ENCODE data around the gene ATP10B. TPM values are rescaled to one million over a fixed set of nuclear protein-coding genes. Genes with fewer than 3 reads are reported as not detected.

ATP10B gene
- total RNA-seq, 1 donor from 2014 or later: 16.1 TPM

DNA sequence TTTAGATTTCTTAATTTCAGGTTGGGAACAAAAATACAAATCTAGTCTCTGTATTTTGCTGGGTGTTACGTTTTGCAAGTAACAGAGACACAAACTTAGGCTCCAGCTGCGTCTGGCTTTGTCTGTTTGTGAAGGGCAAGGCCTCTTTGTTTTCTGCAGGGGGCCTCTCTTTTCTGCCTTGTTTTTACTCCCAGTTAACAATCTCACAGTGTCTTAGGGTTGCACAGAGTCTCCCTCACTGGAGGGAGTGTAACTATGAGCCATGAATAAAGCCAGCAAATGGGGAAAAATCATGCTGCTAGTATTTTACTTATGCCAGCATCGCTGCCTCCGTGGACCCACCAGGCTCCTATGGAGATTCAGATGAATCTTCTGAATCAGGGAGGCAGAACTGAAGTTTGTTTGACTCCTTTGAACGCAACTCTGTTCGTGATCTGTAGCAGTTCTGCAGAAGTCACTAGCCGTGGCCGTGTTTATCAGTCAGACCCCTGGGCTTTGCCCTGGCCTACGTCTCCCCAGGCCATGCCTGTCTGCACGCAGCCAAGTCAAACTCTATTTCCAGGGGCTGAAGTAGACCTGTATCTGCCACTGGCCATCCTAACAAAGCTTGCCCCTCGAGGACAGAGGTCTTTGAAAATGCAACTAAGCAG, 77.2 kb downstream of the ATP10B start:
- no peak for DNase-seq (ENCODE audit: low spot score)
- intact Hi-C loops (cut with DNase I): no loop called here
- no peak for ATAC-seq

DNA sequence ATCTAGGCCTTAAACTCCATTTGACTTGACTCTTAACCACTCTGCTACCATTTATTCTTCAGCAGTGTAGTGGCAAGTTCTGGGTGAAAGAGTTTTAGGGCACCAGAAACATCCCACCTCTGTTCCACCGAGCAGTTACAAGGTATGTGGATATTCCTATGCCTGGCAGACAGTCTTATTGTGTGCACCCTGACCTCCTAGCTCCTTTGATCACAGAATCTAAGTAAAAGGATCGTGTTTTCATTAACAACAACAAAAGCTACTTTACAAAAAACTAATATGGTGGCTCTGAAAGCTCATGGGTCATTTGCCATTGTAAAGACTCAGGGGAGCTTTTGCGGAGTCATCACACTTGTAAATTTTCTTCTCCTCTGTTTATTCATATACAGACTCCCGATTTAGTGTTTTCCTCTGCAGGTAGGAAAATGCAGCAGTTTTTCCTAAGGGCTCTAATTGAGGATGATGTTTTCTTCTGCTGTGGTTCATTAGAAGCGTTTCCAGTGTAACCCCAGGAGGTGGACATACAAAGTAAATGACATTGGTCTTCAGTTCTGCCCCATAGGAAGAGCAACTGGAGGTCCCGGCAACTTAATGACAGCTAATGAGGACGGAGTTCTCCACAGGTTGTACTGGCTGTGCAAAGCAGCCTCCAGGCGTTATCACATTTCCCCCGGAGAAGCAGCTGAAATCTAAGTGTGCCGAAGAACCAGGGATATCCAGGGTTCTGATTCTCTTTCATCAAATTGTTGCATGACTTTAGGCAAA, 78.2 kb downstream of the ATP10B start:
- intact Hi-C loops (cut with DNase I): no loop called here
- ATAC-seq: no peak

DNA sequence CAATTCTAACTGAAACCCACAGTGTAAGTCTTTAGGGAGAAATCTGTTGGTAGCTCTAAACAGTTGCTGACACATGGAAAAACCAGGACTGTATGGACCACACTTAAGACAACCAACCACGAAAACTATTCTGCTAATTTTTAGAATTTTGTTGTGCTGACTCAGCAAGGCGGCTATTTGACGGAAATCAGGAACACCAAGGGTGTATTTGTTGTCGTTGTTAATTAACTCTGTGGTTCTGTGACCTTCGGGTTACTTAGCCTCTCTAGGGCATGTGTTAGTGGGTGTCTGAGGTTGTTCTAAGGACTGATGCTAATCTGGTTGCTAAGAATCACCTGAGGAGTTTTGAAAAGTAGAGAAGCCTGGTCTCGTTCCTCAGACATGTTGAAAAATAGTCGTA, 79.2 kb downstream of the ATP10B start:
- intact Hi-C loops (cut with DNase I): no loop called here
- DNase-seq (ENCODE audit: low spot score): no peak
- ATAC-seq: no peak

More for the DNA sequence above, 78.2 kb downstream of the ATP10B start:
- no peak for DNase-seq (ENCODE audit: low spot score)

DNA sequence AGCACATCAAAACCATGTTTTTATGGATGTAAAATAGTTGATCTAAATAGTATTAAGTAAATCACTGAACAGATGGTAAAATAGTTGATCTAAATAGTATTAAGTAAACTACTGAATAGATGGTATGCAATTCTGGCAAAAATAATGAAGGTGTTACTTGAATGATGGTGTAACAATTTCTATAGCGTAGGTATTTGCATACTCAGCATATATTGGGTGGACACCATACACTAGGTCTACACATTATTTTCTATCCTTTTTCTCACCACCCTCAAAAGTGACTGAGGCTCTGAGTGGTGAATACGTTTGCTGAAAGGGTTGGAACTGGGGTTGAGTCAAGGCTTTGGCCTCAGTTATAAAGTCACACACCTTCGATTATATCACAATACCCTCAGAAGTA, 81.3 kb downstream of the ATP10B start:
- ATAC-seq (no peak), DNase-seq (ENCODE audit: low spot score) (no peak)
- intact Hi-C loops (cut with DNase I): no loop called here

DNA sequence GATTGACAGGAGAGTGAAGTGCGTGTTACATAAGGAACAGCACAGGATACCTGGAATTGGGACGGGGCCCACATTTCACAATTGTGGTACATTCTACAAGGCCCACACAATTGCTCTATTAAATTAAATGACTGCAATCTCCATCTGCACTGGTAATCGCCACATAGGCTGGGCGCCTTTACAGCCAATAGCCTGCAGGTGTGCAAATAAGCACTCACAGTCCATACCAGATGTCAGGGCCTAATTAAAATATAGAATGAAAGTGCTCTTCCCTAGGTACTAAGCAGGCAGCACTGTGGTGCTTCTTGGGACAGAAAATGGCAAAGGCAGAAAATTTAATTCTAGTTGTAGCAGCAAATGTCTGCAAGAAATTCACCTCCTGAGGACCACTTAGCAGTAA, 82.7 kb downstream of the ATP10B start:
- DNase-seq (ENCODE audit: low spot score) (no peak), ATAC-seq (no peak)
- intact Hi-C loops (cut with DNase I): no loop called here

DNA sequence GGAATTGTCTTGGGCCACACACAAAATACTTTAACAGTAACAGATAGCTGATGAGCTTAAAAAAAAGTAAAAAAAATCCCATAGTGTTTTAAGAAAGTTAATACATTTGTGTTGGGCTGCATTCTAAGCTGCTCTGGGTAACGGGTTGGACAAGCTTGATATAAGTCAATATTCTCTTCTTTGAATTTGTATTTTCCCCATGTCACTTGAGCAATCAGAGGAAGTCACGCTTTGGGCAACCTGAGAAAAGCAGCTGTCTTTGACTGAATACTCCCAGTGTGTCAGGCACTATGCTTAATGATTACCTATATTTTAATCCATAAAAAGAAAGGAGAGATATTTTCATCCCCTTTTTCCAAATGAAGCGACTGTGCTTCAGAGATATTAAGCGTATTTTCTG, 84.9 kb downstream of the ATP10B start:
- intact Hi-C loops (cut with DNase I): no loop called here
- no peak for DNase-seq (ENCODE audit: low spot score)
- ATAC-seq: no peak

DNA sequence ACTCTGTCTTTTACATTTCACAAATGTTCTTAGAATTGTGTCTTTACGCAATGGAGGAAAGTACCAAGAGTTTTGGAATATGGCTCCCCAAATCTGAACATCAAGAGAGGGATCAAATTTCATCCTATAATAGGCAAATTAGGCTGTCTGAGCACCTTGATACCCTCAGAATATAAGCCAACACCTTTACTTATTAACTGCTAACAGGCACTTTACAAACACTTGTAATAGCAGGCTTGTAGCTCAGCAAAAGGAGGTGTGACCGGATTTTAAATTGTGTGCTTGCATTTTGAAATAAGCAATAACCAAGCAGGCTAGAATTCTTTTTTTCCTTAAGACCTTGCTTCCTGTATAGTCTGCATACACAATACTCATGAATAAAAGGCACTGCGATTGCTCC, 92.0 kb downstream of the ATP10B start:
- ATAC-seq (no peak), DNase-seq (ENCODE audit: low spot score) (no peak)
- intact Hi-C loops (cut with DNase I): no loop called here

DNA sequence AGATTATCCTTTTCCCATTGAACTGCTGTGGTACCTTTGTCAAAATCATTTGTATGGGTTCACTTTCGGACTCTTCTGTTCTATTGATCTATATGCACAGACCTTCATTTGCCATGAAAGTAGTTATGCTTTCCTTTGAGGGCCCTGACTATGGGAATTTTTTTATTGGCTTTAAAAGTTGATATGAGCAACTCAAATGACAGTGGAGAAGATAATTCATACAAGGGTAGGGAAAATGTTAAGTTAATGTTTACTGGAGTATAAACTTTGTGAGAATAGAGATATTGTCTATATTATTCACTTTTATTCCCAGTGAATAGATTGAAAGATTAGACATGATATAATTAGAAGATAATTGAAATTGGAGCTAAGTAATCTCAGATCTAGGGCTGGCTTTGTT, 94.8 kb downstream of the ATP10B start:
- ATAC-seq: no peak
- DNase-seq (ENCODE audit: low spot score): no peak
- intact Hi-C loops (cut with DNase I): loop anchor here (5.0 kb wide), 1 partner anchor 210 kb away; no protein-coding TSS in a partner anchor

DNA sequence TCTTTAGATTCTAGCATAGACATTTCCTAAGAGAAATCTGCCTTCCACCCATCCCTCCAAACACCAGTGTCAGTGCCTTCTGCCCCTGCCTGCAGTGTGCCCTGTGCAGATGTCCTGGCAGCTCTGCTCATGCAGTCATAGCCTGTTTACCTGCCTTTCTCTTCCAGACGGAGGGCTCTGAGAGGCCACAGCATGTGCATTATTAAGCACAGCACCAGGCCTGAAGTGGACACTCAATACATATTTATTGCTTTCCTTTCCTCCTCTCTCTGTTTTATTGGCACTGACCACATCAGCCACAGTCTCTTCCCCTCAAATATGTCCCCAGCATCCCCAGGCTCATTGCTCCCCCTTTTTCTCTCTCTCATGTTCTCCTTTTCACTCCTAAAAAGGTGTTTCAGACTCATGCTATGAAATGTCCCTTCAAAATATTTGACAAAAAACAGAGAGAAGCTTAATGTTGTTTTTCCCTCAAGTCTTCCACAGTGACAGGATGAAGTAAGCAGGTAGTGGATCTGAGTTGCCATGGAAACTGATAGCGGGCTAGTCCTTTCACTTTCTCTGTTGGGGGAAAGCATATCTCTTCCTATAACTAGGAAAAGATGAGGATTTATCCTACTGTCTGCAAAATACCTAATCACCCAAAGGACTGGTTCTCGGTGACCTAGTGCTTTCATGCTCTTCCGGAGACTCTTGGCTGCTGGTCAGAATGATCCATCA, 100.9 kb downstream of the ATP10B start:
- no peak for ATAC-seq
- intact Hi-C loops (cut with DNase I): no loop called here
- DNase-seq (ENCODE audit: low spot score): no peak

DNA sequence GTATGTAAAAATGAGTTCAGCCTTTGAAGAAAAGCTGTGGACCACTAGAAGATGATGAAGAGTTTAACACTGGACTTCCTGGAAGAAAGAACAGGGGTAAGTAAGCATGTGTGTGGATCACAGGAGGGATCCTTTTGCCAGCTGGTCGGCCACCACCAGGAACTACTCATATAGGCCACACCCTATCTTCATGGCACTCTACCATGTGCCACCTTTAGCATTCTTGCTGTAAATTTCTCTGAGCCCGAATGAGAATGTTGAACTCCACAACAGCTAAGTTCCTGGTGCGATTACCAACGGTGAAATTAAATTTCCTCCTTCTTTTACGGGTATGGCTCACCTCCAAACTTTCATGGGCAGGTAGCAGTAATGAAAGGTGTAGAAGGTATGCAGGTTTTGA, 102.3 kb downstream of the ATP10B start:
- DNase-seq (ENCODE audit: low spot score) (no peak), ATAC-seq (no peak)
- intact Hi-C loops (cut with DNase I): no loop called here

DNA sequence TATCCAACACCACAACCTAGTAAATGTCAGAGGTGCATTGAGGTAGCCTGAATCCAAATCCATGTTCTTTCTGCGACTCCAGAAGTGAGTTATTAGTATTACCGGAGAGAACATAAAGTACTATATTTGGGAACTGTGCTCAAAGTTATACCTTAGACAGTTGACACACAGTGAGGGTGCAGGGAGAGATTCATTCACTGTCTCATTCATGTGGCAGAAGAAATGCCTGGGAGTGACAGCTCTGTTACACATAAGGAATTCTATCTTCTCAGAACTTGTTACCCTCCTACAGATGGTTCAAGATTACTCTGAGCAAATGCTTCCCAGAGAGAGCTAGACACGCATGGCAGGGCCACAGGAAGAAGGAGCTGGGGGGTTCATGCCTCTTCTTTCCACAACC, 103.0 kb downstream of the ATP10B start:
- no peak for DNase-seq (ENCODE audit: low spot score)
- intact Hi-C loops (cut with DNase I): no loop called here
- no peak for ATAC-seq

DNA sequence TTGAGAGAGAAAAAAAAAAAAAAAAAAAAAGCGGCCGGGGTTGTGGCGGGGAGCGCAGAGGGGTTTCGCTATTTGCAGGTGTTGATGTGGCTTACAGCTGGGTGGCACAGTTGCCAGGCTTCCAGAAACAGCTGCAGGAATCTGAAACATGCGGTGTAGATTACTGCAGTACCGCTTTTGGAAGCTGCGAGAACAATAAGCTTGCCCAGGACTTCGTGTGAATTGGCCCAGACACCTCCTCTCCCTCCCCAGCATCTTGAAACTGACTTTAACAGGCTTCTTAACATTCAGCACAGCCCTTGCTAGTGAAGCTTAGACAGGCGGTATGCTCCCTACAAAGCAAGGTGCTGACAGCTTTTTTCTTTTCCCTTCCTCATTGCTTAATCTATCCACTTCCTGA, 104.0 kb downstream of the ATP10B start:
- ATAC-seq: no peak

DNA sequence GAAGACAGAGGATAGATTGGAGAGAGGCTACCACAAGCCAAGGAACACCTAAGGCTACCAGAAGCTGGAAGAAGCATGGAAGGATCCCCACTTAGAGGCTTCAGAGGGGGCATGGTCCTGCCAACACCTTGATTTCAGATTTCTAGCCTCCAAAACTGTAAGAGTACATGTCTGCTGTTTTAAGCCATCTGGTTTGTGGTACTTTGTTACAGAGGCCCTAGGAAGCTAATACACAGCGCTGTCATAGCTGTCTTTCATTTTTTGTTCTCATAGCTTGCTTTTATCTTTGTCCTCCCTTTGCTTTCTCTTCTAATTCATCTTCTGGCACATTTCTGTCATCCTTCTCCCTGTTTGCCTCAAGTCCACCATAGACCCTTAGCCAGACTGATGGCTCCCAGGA, 104.5 kb downstream of the ATP10B start:
- ATAC-seq: no peak
- intact Hi-C loops (cut with DNase I): no loop called here

More for the DNA sequence above, 104.0 kb downstream of the ATP10B start:
- intact Hi-C loops (cut with DNase I): no loop called here
- no peak for DNase-seq (ENCODE audit: low spot score)

DNA sequence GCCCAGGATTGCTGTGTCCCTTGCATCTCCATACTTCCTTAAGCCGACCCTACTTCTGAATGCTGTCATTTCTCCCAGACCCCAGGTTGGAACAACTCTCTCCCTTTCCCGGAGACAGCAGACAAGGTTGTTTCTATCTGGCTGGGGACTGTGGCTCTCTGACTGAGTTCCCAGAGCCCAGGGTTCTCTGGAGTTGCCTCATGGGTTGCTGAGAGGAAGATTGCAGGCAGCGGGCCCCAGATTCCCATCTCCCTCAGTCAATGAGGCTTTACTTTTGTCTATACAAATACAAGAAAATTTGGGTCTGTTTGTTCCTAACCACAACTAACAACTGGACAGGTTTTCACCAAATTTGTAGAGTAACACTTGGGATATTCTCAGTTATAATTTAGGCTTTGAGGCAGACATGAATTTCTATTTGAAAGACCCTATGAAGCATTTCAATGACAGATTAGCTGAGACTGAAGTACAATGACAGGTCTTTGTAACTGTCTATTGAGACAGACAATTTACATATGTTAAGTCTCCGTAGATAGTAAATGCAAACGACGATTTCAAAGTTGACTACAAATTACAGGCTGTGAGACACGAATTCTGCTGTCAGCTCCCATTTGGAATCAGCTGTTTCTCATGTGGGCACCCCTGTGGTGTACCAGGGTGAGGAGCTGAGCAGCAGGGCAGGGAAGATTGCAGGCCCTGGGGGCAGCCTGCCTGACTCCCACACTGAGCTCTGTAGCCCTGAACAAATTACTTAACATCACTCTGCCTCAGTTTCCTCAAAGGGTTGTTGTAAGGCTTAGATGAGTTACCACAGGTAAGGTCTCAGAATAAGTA, 107.5 kb downstream of the ATP10B start:
- ATAC-seq: no peak
- no peak for DNase-seq (ENCODE audit: low spot score)
- intact Hi-C loops (cut with DNase I): no loop called here

More for the DNA sequence above, 104.5 kb downstream of the ATP10B start:
- DNase-seq (ENCODE audit: low spot score): no peak

DNA sequence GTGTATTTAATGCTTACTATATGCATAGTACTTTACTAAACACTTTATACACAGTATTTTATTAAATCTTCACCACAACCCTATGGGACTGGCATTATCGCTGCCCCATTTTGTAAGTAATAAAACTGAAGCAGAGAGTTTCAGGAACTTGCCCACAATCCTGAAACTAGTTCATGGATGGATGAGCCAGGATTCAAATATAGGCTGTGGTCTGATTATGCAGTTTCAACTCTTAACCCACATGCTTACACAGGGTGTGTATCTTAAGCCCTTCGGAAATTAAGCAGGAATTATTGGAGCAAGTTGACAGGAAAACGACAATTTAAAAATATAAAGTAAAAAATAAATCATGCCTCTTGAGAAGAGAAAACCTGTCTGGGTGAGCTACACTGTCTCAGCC, 109.0 kb downstream of the ATP10B start:
- intact Hi-C loops (cut with DNase I): no loop called here
- no peak for DNase-seq (ENCODE audit: low spot score)
- ATAC-seq: no peak

DNA sequence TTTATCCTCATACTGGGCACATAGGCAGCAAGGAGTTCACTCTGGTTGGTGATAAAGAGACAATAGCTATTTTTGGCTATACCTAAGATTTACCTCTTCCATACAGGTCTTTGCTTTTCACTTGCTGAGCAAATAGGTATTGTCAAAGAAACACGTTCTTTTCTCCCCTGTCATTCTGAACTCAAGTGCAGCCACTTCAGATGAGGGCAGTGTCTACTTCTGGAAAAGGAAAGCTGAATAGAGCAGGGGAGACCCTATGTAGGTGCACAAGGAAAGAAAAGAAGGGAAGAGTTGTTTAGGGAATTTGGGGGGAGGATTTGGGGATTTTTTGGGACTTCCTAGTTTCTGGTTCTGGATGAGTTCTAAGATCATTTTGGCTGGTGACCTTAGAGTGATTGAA, 109.6 kb downstream of the ATP10B start:
- ATAC-seq: no peak

DNA sequence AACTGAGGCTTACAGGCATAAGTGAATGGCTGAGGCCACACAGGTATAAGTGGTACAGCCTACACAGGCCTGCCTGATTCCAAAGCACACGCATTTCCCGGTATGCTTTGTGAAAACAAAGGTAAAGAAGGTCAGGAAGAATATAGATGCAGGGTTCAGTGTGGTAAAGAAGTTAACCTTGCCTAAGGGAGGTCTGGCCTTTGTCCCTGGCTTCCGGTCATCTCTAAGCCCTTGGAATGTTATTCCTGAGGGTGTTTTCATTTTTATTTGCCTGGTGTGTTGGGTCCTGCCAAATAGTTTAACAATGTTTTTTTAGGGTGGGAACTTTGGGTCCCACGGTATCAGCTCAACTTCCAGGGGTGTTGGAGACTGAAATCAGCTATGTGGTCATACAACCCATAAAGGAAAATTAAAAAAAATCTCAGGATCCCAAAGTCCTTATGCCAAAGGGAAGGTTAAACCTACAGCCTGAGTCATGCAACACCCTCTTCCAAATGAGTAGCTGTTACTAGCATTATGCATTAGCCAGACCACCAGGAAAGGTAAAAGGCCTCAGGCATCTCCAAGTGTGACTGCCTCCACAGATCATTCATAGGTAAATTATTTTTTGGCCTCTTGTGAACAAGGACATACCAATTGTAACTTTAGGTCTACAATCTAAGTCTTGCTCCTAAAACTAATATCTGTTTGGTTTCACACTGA, 124.6 kb downstream of the ATP10B start:
- ATAC-seq (no peak), DNase-seq (ENCODE audit: low spot score) (no peak)
- intact Hi-C loops (cut with DNase I): no loop called here

More for the DNA sequence above, 109.6 kb downstream of the ATP10B start:
- DNase-seq (ENCODE audit: low spot score): no peak
- intact Hi-C loops (cut with DNase I): no loop called here

DNA sequence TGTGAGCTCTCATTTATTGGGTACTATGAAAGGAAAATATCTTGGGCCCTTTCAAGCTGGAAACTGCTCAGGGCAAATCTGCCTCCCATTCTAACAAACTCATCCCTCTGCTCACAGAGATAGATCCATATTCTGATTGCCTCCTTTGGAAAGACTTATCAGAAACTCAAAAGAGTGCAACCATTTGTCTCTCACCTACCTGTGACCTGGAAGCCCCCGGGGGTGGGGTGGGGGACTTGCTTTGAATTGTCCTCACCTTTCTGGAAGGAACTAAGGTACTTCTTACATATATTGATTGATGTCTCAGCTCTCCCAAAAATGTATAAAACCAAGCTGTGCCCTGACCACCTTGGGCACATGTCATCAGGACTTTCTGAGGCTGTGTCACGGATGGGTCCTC, 125.3 kb downstream of the ATP10B start:
- ATAC-seq: no peak
- no peak for DNase-seq (ENCODE audit: low spot score)
- intact Hi-C loops (cut with DNase I): no loop called here

DNA sequence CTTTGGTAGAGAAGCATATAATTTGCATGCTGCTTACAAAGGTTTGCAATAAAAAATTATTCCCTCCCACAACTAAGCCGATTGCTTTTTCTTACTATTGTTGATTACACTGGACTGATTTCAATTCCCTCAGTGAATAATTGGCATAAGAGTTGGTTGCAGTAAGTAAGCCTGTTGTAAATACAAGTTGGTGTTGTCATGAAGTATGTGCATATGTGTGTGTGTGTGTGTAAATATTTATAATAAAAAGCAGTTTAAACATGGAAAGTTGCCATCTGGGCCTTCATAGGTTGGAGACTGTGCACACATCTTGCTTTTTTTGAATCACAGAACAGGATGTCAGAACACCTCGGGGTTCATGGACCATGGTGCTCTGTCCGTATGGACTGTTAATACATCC, 131.2 kb downstream of the ATP10B start:
- no peak for DNase-seq (ENCODE audit: low spot score)
- intact Hi-C loops (cut with DNase I): no loop called here
- no peak for ATAC-seq
